Astrocyte (in vitro differentiated cells and primary cell): ENCODE data around the gene AMBP. TPM values are rescaled to one million over a fixed set of nuclear protein-coding genes. Genes with fewer than 3 reads are reported as not detected.

ENCODE experiments used
- DNase-seq: peaks from one replicate; pipeline ENCODE4 v3.0.0-alpha.2; 2010; ENCODE audit warnings: low read depth
- FAIRE-seq: peaks from 2 replicates; lab custom pipeline; 2011; peaks lifted over from hg19 to GRCh38; lab: Jason Lieb, UNC
- H2AFZ ChIP-seq: 2 replicates; pipeline ENCODE4 v1.6.0; 2012; ENCODE audit warnings: low read depth, low read length, inconsistent platforms
- H3K27ac ChIP-seq: 2 replicates; pipeline ENCODE4 v1.5.1; 2011; ENCODE audit warnings: low read depth, low read length, inconsistent platforms
- H3K27me3 ChIP-seq: 2 replicates; pipeline ENCODE4 v1.6.0; 2011; ENCODE audit warnings: low read length, inconsistent platforms; ENCODE audit not compliant: insufficient read depth
- H3K36me3 ChIP-seq: 2 replicates; pipeline ENCODE4 v1.5.1; 2011; ENCODE audit warnings: low read length, inconsistent platforms; ENCODE audit not compliant: insufficient read depth
- H3K4me1 ChIP-seq: 2 replicates; pipeline ENCODE4 v1.5.1; 2011; ENCODE audit warnings: low read length, inconsistent platforms; ENCODE audit not compliant: insufficient read depth
- H3K4me2 ChIP-seq: 2 replicates; pipeline ENCODE4 v1.6.0; 2012; ENCODE audit warnings: low read length, inconsistent platforms
- H3K4me3 ChIP-seq: 2 replicates; pipeline ENCODE4 v1.5.1; 2011; ENCODE audit warnings: low read depth, mild to moderate bottlenecking, low read length, inconsistent platforms; ENCODE audit not compliant: insufficient read depth
- H3K79me2 ChIP-seq: 2 replicates; pipeline ENCODE4 v1.6.0; 2012; ENCODE audit warnings: mild to moderate bottlenecking, low read length, inconsistent platforms; ENCODE audit not compliant: insufficient read depth
- H3K9ac ChIP-seq: 2 replicates; pipeline ENCODE4 v1.6.0; 2012; ENCODE audit warnings: mild to moderate bottlenecking, low read length, inconsistent platforms
- H3K9me3 ChIP-seq: 2 replicates; pipeline ENCODE4 v1.5.1; 2012; ENCODE audit warnings: low read depth, mild to moderate bottlenecking, low read length, inconsistent platforms; ENCODE audit not compliant: insufficient read depth
- H4K20me1 ChIP-seq: 2 replicates; pipeline ENCODE4 v1.6.0; 2012; ENCODE audit warnings: low read length, inconsistent platforms; ENCODE audit not compliant: insufficient read depth
- H3K27ac Mint-ChIP-seq: one replicate; pipeline ENCODE4 v1.8.0; 2021; ENCODE audit warnings: mild to moderate bottlenecking, mixed read lengths; ENCODE audit not compliant: unreplicated experiment
- H3K27me3 Mint-ChIP-seq: one replicate; pipeline ENCODE4 v1.8.0; 2021; ENCODE audit warnings: low read depth, mixed read lengths; ENCODE audit not compliant: unreplicated experiment
- H3K36me3 Mint-ChIP-seq: one replicate; pipeline ENCODE4 v1.8.0; 2021; ENCODE audit warnings: low read depth, mixed read lengths; ENCODE audit not compliant: unreplicated experiment
- H3K4me1 Mint-ChIP-seq: one replicate; pipeline ENCODE4 v1.8.0; 2021; ENCODE audit warnings: low read depth, mixed read lengths; ENCODE audit not compliant: unreplicated experiment
- H3K4me3 Mint-ChIP-seq: one replicate; pipeline ENCODE4 v1.8.0; 2021; ENCODE audit warnings: mild to moderate bottlenecking, moderate library complexity, mixed read lengths; ENCODE audit not compliant: unreplicated experiment
- H3K9me3 Mint-ChIP-seq: one replicate; pipeline ENCODE4 v1.8.0; 2021; ENCODE audit warnings: mild to moderate bottlenecking, mixed read lengths; ENCODE audit not compliant: unreplicated experiment
- CTCF ChIP-seq: IDR thresholded peaks from 2 replicates; pipeline ENCODE4 v1.5.1; 2011; ENCODE audit warnings: low read depth, mild to moderate bottlenecking, inconsistent platforms, low read length, moderate library complexity; ENCODE audit not compliant: insufficient read depth
- EZH2 ChIP-seq: IDR thresholded peaks from 2 replicates; pipeline ENCODE4 v1.6.1; 2012; ENCODE audit warnings: mild to moderate bottlenecking, low read length, inconsistent platforms; ENCODE audit not compliant: insufficient read depth
- total RNA-seq: library from RNA; stranded (reverse); gene quantifications from 2 replicates; pipeline ENCODE4 v1.2.1, GENCODE V29; 2021

The AMBP gene
- total RNA-seq, 1 donor from 2014 or later, result not detected

- Histone ChIP-seq H2AFZ (no peak overlapping the region), H3K4me1 (no peaks in the 10 kb centered on the region), H3K27me3 (peaks cover 3% of the 10 kb centered on the region), H3K9me3 (no peaks in the 10 kb centered on the region), H4K20me1 (no peaks in the 10 kb centered on the region), H3K27ac (no peak overlapping the region), H3K4me3 (no peak overlapping the region), H3K4me2 (no peak overlapping the region), H3K9ac (no peak overlapping the region), H3K79me2 (no peaks in the 10 kb centered on the region), H3K36me3 (no peaks in the 10 kb centered on the region)
- H3K9me3 Mint-ChIP-seq, result peaks cover 2% of the 10 kb centered on the region
- DNase-seq (no peak), FAIRE-seq (no peak)
- no peak overlapping the region for H3K4me3 Mint-ChIP-seq
- no peaks in the 10 kb centered on the region for H3K4me1 Mint-ChIP-seq
- no peak for TF ChIP-seq CTCF
- no peak for TF ChIP-seq EZH2
- H3K27ac Mint-ChIP-seq, result no peak overlapping the region
- no peaks in the 10 kb centered on the region for H3K36me3 Mint-ChIP-seq
- peaks cover 47% of the 10 kb centered on the region for H3K27me3 Mint-ChIP-seq
Observed at GRCh38 chr9:114086009-114086408, 7.9 kb upstream of the AMBP start.

GRCh38 chr9:114085387-114085789, 7.3 kb upstream of the AMBP start:
- Mint-ChIP-seq H3K4me3 (no peak overlapping the region), H3K27me3 (peaks cover 49% of the 10 kb centered on the region), H3K4me1 (no peaks in the 10 kb centered on the region), H3K36me3 (no peaks in the 10 kb centered on the region), H3K9me3 (peaks cover 2% of the 10 kb centered on the region), H3K27ac (no peak overlapping the region)
- no peaks in the 10 kb centered on the region for H3K4me1 ChIP-seq
- no peaks in the 10 kb centered on the region for H4K20me1 ChIP-seq
- no peak for FAIRE-seq
- H3K79me2 ChIP-seq, result no peaks in the 10 kb centered on the region
- no peak for DNase-seq
- H3K9me3 ChIP-seq, result peaks cover 2% of the 10 kb centered on the region
- H3K36me3 ChIP-seq, result no peaks in the 10 kb centered on the region
- no peak for TF ChIP-seq CTCF
- no peak for TF ChIP-seq EZH2
- H3K4me3 ChIP-seq, result no peak overlapping the region
- no peak overlapping the region for H3K27ac ChIP-seq
- H3K4me2 ChIP-seq, result no peak overlapping the region
- peaks cover 3% of the 10 kb centered on the region for H3K27me3 ChIP-seq
- no peak overlapping the region for H3K9ac ChIP-seq
- no peak overlapping the region for H2AFZ ChIP-seq

DNA sequence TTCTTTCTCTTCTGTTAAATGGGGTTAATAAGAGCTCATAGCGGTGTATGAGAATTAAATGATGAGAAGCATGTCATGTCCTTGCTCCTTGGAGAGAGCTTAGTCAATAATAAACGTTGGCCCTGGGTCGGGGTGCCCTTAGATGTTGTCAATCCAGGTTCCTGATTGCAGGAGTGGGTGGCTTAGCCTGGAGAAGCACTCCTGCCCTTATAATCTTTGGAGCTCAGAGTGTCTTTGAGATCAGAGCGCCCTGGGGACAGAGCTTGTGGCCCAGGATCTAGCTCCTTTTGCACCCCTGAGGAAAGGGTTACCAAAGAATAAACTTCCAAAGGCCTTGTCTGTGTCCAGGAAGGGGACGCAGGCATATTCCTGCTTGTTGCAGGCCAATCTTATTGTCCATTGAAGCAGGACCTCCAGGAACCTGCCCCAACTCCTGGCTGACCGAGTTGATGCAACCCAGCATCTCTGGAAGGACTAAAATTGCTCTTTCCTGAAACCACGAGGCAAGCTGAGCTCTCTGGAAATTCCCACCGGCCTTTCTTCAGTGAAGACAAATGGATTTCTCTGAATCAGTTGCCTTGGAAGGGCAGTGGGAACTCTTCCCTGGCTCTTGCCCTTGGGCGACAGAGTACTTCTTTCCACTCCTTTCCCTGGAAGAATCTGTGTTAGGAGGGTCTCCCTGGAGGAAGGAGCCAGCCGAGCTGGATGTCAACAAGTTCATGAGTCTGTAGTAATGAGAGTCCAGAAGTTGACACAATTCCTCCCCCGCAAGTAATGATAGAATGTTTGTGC, 6.4 kb upstream of the AMBP start:
- no peak for FAIRE-seq

More for the DNA sequence above, 6.4 kb upstream of the AMBP start:
- Histone ChIP-seq H3K36me3 (no peaks in the 10 kb centered on the region), H3K4me2 (no peak overlapping the region), H3K9ac (no peak overlapping the region), H3K79me2 (no peaks in the 10 kb centered on the region), H3K4me3 (no peak overlapping the region), H3K27me3 (peaks cover 3% of the 10 kb centered on the region), H4K20me1 (no peaks in the 10 kb centered on the region), H2AFZ (no peak overlapping the region), H3K27ac (no peak overlapping the region), H3K4me1 (no peaks in the 10 kb centered on the region), H3K9me3 (peaks cover 7% of the 10 kb centered on the region)
- Mint-ChIP-seq H3K36me3 (no peaks in the 10 kb centered on the region), H3K4me3 (no peak overlapping the region), H3K4me1 (no peaks in the 10 kb centered on the region), H3K27ac (no peak overlapping the region), H3K9me3 (peaks cover 2% of the 10 kb centered on the region), H3K27me3 (peaks cover 46% of the 10 kb centered on the region)
- no peak for TF ChIP-seq EZH2
- DNase-seq, result no peak
